Measurements from ENCODE around the gene NEK1.

- TF ChIP-seq POLR2A (IDR thresholded peaks at IDR 0.05) = no peak
- TF ChIP-seq, protein P1, sequence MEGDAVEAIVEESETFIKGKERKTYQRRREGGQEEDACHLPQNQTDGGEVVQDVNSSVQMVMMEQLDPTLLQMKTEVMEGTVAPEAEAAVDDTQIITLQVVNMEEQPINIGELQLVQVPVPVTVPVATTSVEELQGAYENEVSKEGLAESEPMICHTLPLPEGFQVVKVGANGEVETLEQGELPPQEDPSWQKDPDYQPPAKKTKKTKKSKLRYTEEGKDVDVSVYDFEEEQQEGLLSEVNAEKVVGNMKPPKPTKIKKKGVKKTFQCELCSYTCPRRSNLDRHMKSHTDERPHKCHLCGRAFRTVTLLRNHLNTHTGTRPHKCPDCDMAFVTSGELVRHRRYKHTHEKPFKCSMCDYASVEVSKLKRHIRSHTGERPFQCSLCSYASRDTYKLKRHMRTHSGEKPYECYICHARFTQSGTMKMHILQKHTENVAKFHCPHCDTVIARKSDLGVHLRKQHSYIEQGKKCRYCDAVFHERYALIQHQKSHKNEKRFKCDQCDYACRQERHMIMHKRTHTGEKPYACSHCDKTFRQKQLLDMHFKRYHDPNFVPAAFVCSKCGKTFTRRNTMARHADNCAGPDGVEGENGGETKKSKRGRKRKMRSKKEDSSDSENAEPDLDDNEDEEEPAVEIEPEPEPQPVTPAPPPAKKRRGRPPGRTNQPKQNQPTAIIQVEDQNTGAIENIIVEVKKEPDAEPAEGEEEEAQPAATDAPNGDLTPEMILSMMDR (IDR thresholded peaks at IDR 0.05) = no peak
These were observed 6.6 kb upstream of the NEK1 start for GRCh38 chr4:169618986-169619385.

All from uterus (tissue), 2 donors.